Nephron (organoid): ENCODE results near the gene EIF4EBP3.

Experiments
- H3K27ac Mint-ChIP-seq, 3 experiments: 2 replicates each; pipeline ENCODE4 v1.8.0; 2020; ENCODE audit warnings: mixed read lengths in 3 of 3, mild to moderate bottlenecking in 2 of 3, moderate library complexity in 1 of 3
- H3K27me3 Mint-ChIP-seq: 2 replicates; pipeline ENCODE4 v1.8.0; 2021; ENCODE audit warnings: low read depth, mild to moderate bottlenecking, moderate library complexity, mixed read lengths
- H3K36me3 Mint-ChIP-seq: 2 replicates; pipeline ENCODE4 v1.8.0; 2020; ENCODE audit warnings: low read depth, mixed read lengths
- H3K4me1 Mint-ChIP-seq: 2 replicates; pipeline ENCODE4 v1.8.0; 2020; ENCODE audit warnings: mixed read lengths
- H3K4me3 Mint-ChIP-seq, 3 experiments: 2 replicates each; pipeline ENCODE4 v1.8.0; 2020; ENCODE audit warnings: mild to moderate bottlenecking in 3 of 3, mixed read lengths in 3 of 3, moderate library complexity in 2 of 3
- H3K9me3 Mint-ChIP-seq: 2 replicates; pipeline ENCODE4 v1.8.0; 2020; ENCODE audit warnings: mixed read lengths
- CTCF ChIP-seq, 3 experiments: fragments of 200-600 bp; sonication (generic); IDR thresholded peaks; one replicate each; pipeline ENCODE4 v1.5.0; 2021; ENCODE audit warnings: antibody characterized with exemption in 3 of 3; ENCODE audit not compliant: unreplicated experiment in 3 of 3

The EIF4EBP3 gene

GRCh38 chr5:140524003-140524402 is 23.5 kb upstream of the EIF4EBP3 start:
- Mint-ChIP-seq H3K4me3 (no peak overlapping the region), H3K36me3 (peaks cover 46% of the 10 kb centered on the region), H3K27me3 (no peaks in the 10 kb centered on the region), H3K9me3 (peaks cover 4% of the 10 kb centered on the region), H3K4me1 (no peaks in the 10 kb centered on the region), H3K27ac (no peak overlapping the region)
- TF ChIP-seq CTCF (IDR thresholded peaks at IDR 0.05; ENCODE audit: unreplicated experiment in 3 of 3), result no peak

GRCh38 chr5:140540227-140540626 is 7.2 kb upstream of the EIF4EBP3 start:
- Mint-ChIP-seq H3K27ac (no peak overlapping the region), H3K36me3 (peaks cover 74% of the 10 kb centered on the region), H3K27me3 (no peaks in the 10 kb centered on the region), H3K4me3 (no peak overlapping the region), H3K4me1 (no peaks in the 10 kb centered on the region), H3K9me3 (no peaks in the 10 kb centered on the region)
- TF ChIP-seq CTCF (IDR thresholded peaks at IDR 0.05; ENCODE audit: unreplicated experiment in 3 of 3), result no peak

- TF ChIP-seq CTCF (IDR thresholded peaks at IDR 0.05; ENCODE audit: unreplicated experiment in 3 of 3), result no peak
- Mint-ChIP-seq H3K36me3 (peaks cover 65% of the 10 kb centered on the region), H3K4me3 (no peak overlapping the region), H3K9me3 (no peaks in the 10 kb centered on the region), H3K4me1 (peaks cover 17% of the 10 kb centered on the region), H3K27ac (no peak overlapping the region), H3K27me3 (no peaks in the 10 kb centered on the region)
Observed at GRCh38 chr5:140542972-140543371, 4.5 kb upstream of the EIF4EBP3 start.

GRCh38 chr5:140544986-140545385 is 2.5 kb upstream of the EIF4EBP3 start:
- H3K36me3 Mint-ChIP-seq, result peaks cover 60% of the 10 kb centered on the region
- no peaks in the 10 kb centered on the region for H3K9me3 Mint-ChIP-seq
- no peak for TF ChIP-seq CTCF (IDR thresholded peaks at IDR 0.05; ENCODE audit: unreplicated experiment in 3 of 3)
- no peaks in the 10 kb centered on the region for H3K27me3 Mint-ChIP-seq
- no peak overlapping the region for H3K27ac Mint-ChIP-seq
- peaks cover 37% of the 10 kb centered on the region for H3K4me1 Mint-ChIP-seq
- H3K4me3 Mint-ChIP-seq, result no peak overlapping the region

GRCh38 chr5:140545606-140546005 is 1.9 kb upstream of the EIF4EBP3 start:
- Mint-ChIP-seq H3K36me3 (peaks cover 58% of the 10 kb centered on the region), H3K27me3 (no peaks in the 10 kb centered on the region), H3K4me3 (no peak overlapping the region), H3K4me1 (peaks cover 40% of the 10 kb centered on the region), H3K9me3 (no peaks in the 10 kb centered on the region), H3K27ac (no peak overlapping the region)
- TF ChIP-seq CTCF (IDR thresholded peaks at IDR 0.05; ENCODE audit: unreplicated experiment in 3 of 3), result no peak

GRCh38 chr5:140546851-140547507 is 483 bp upstream of the EIF4EBP3 start:
- Mint-ChIP-seq H3K36me3 (peaks cover 56% of the 10 kb centered on the region), H3K4me1 (peaks cover 40% of the 10 kb centered on the region), H3K9me3 (no peaks in the 10 kb centered on the region), H3K27me3 (no peaks in the 10 kb centered on the region), H3K4me3 (peak overlapping the region; percentile 77 to 84 (median 83)), H3K27ac (peak overlapping the region; percentile 85 to 88 (median 88))
- no peak for TF ChIP-seq CTCF (IDR thresholded peaks at IDR 0.05; ENCODE audit: unreplicated experiment in 3 of 3)
